Measurements from ENCODE around the gene KATNAL1. TPM values are rescaled to one million over a fixed set of nuclear protein-coding genes. Genes with fewer than 3 reads are reported as not detected.

The KATNAL1 gene
- total RNA-seq, 2 experiments from 2014 or later: 8.6 to 9.0 TPM

GRCh38 chr13:30329009-30329585 is 21.7 kb upstream of the KATNAL1 start:
- intact Hi-C loops (cut with micrococcal nuclease): no loop called here
- ATAC-seq (no peak), DNase-seq (no peak)
- no peak overlapping the region for H3K4me3 Mint-ChIP-seq
- H3K36me3 Mint-ChIP-seq (ENCODE audit: low read depth): no peaks in the 10 kb centered on the region
- H3K27ac Mint-ChIP-seq: no peak overlapping the region
- TF ChIP-seq CTCF (IDR thresholded peaks at IDR 0.05): no peak
- H3K9me3 Mint-ChIP-seq: no peaks in the 10 kb centered on the region
- POLR2A ChIA-PET: no interaction called here
- no peaks in the 10 kb centered on the region for H3K27me3 Mint-ChIP-seq
- H3K4me1 Mint-ChIP-seq (ENCODE audit: low read depth): peaks cover 4% of the 10 kb centered on the region
- CTCF ChIA-PET: no interaction called here

DNA sequence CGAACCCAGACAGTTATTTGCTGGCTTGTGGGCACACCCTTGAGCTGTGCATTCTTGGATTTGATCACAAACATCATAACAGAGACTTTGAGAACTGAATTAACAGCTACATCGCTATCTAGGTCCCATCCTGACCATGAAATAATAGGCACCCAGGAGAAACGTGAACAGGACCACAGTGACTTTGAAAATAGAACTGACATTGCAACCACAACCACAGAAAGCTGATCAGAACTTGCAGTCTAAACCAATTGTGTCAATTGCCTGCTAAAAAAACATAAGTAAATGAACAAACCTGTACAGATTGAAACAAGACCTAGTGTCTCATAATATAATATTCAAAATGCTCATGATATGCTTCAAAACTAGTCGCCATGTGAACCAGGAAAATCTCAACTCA is 18.3 kb upstream of the KATNAL1 start:
- no peaks in the 10 kb centered on the region for H3K4me1 Mint-ChIP-seq (ENCODE audit: low read depth)
- H3K9me3 Mint-ChIP-seq: no peaks in the 10 kb centered on the region
- TF ChIP-seq CTCF (IDR thresholded peaks at IDR 0.05): no peak
- intact Hi-C loops (cut with micrococcal nuclease): no loop called here
- H3K4me3 Mint-ChIP-seq: no peak overlapping the region
- ATAC-seq (no peak), DNase-seq (no peak)
- POLR2A ChIA-PET: no interaction called here
- H3K27me3 Mint-ChIP-seq: no peaks in the 10 kb centered on the region
- H3K36me3 Mint-ChIP-seq (ENCODE audit: low read depth): no peaks in the 10 kb centered on the region
- CTCF ChIA-PET: interaction anchor here (0.9 to 3.7 kb wide), 3 partner anchors 153 to 210 kb away, joined by 3 to 14 read pairs (median 4); no protein-coding TSS in a partner anchor
- H3K27ac Mint-ChIP-seq: no peak overlapping the region

DNA sequence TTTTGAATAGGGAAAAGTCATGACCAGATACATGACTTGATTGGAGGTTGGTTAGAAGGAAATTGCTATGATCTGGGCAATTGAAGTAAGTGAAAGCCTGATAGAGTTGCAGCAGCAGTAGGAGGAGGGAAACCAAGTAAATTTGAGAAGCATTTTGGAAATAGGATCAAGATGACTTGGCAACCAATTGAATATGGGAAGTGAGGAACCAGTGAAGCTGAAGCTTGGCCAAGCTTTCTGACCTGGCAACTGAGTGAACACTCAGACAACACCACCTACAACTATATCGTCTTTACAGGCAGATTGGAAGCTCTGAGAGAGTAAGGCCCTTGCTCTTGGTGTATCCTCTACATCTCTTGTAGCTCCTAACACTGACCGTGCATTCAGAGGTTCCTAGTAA is 16.2 kb upstream of the KATNAL1 start:
- Mint-ChIP-seq H3K4me1 (ENCODE audit: low read depth) (no peaks in the 10 kb centered on the region), H3K27ac (no peak overlapping the region), H3K36me3 (ENCODE audit: low read depth) (no peaks in the 10 kb centered on the region), H3K27me3 (no peaks in the 10 kb centered on the region), H3K4me3 (no peak overlapping the region), H3K9me3 (no peaks in the 10 kb centered on the region)
- no peak for ATAC-seq
- no peak for DNase-seq
- intact Hi-C loops (cut with micrococcal nuclease): no loop called here
- POLR2A ChIA-PET: no interaction called here
- TF ChIP-seq CTCF (IDR thresholded peaks at IDR 0.05): no peak
- CTCF ChIA-PET: interaction anchor here (1.6 kb wide), 1 partner anchor 191 kb away, joined by 5 read pairs; no protein-coding TSS in a partner anchor

- CTCF ChIA-PET: interaction anchor here (1.2 to 1.6 kb wide), 2 partner anchors 190 to 207 kb away, joined by 3 to 5 read pairs; no protein-coding TSS in a partner anchor
- no peak for DNase-seq
- Mint-ChIP-seq H3K36me3 (ENCODE audit: low read depth) (no peaks in the 10 kb centered on the region), H3K4me1 (ENCODE audit: low read depth) (no peaks in the 10 kb centered on the region), H3K4me3 (no peak overlapping the region), H3K27me3 (no peaks in the 10 kb centered on the region), H3K27ac (no peak overlapping the region), H3K9me3 (no peaks in the 10 kb centered on the region)
- no peak for ATAC-seq
- POLR2A ChIA-PET: no interaction called here
- TF ChIP-seq CTCF (IDR thresholded peaks at IDR 0.05): no peak
- intact Hi-C loops (cut with micrococcal nuclease): no loop called here
Observed at GRCh38 chr13:30322428-30322827, 15.1 kb upstream of the KATNAL1 start.

GRCh38 chr13:30321256-30321655 is 13.9 kb upstream of the KATNAL1 start:
- Mint-ChIP-seq H3K27me3 (no peaks in the 10 kb centered on the region), H3K27ac (no peak overlapping the region), H3K36me3 (ENCODE audit: low read depth) (no peaks in the 10 kb centered on the region), H3K4me3 (no peak overlapping the region), H3K4me1 (ENCODE audit: low read depth) (no peaks in the 10 kb centered on the region), H3K9me3 (no peaks in the 10 kb centered on the region)
- ATAC-seq (no peak), DNase-seq (no peak)
- no peak for TF ChIP-seq CTCF (IDR thresholded peaks at IDR 0.05)
- intact Hi-C loops (cut with micrococcal nuclease): no loop called here
- ChIA-PET POLR2A (interaction anchor here (1.2 kb wide), 1 partner anchor 17 kb away, joined by 4 read pairs; no protein-coding TSS in a partner anchor), CTCF (no interaction called here)

Measured in activated CD8-positive, alpha-beta T cell treated with anti-CD3 and anti-CD28 coated beads for 36 hours (primary cell).